B cell (primary cell): Measurements from ENCODE around the gene CLDN24. TPM values are rescaled to one million over a fixed set of nuclear protein-coding genes. Genes with fewer than 3 reads are reported as not detected.
"Not testable (repeated sequence)": the region's sequence is repeated elsewhere in the genome, so short reads cannot be mapped to it uniquely, and the experiment has no call there.

Experiments used
- ATAC-seq: fragments of 200-7000 bp; cut with Tn5 transposase; one replicate; pipeline ENCODE4 v1.10.0; 2021; ENCODE audit warnings: low read depth, mild to moderate bottlenecking, moderate number of reproducible peaks, moderate library complexity
- CTCF ChIA-PET: fragments of 350-600 bp; sonication (Branson Sonifier 250); formaldehyde crosslinking; loops from one replicate; lab custom pipeline; 2021; ENCODE audit warnings: antibody characterized with exemption, inconsistent platforms; lab: Charles Lee
- POLR2A ChIA-PET: fragments of 350-600 bp; sonication (Branson Sonifier 250); formaldehyde crosslinking; loops from one replicate; lab custom pipeline; 2021; ENCODE audit warnings: antibody characterized with exemption; lab: Charles Lee
- DNase-seq: peaks from one replicate; pipeline ENCODE4 v3.0.0; 2013
- H2AFZ ChIP-seq: 2 replicates; pipeline ENCODE4 v1.6.1; 2012; ENCODE audit warnings: mild to moderate bottlenecking, low read depth, low read length; ENCODE audit not compliant: insufficient read depth, poor library complexity, severe bottlenecking
- H3K27ac ChIP-seq, 2 donors: 1 replicate in 1 of 2; 2 replicates in 1 of 2; pipeline ENCODE4 v1.5.1; 2012 to 2013; ENCODE audit warnings: low read length in 2 of 2, mild to moderate bottlenecking in 2 of 2, moderate library complexity in 1 of 2
- H3K27me3 ChIP-seq, 4 experiments: fragments of 200-600 bp in 1 of 4; sonication (generic) in 1 of 4; replicated peaks in 1 of 4; 1 replicate in 2 of 4; 2 replicates in 2 of 4; pipeline versions ENCODE4 v1.6.1 to v1.7.0; 2013 to 2016; ENCODE audit warnings: low read length in 3 of 4, mild to moderate bottlenecking in 2 of 4, mixed read lengths in 1 of 4, moderate library complexity in 1 of 4; ENCODE audit not compliant: insufficient read depth in 4 of 4, control insufficient read depth in 3 of 4; ENCODE audit errors: control extremely low read depth in 1 of 4
- H3K36me3 ChIP-seq, 2 experiments: replicated peaks in 1 of 2; 1 replicate in 1 of 2; 2 replicates in 1 of 2; pipeline versions ENCODE4 v1.6.1 to v1.7.1; 2013; ENCODE audit warnings: low read length in 1 of 2; ENCODE audit not compliant: insufficient read depth in 2 of 2, control insufficient read depth in 1 of 2; ENCODE audit errors: control extremely low read depth in 1 of 2, extremely low read depth in 1 of 2
- H3K4me1 ChIP-seq, 2 donors: fragments of 200-600 bp in 1 of 2; sonication (generic) in 1 of 2; 1 replicate in 1 of 2; 2 replicates in 1 of 2; pipeline versions ENCODE4 v1.5.1 to v1.6.1; 2013 to 2017; ENCODE audit warnings: low read length in 2 of 2; ENCODE audit not compliant: control insufficient read depth in 2 of 2, insufficient read depth in 2 of 2
- H3K4me2 ChIP-seq: replicated peaks from 2 replicates; pipeline ENCODE3; 2012; ENCODE audit warnings: mild to moderate bottlenecking, low read depth, low read length; ENCODE audit not compliant: poor library complexity, severe bottlenecking
- H3K4me3 ChIP-seq, 5 experiments: fragments of 200-600 bp in 1 of 5; sonication (generic) in 1 of 5; 1 replicate in 3 of 5; 2 replicates in 2 of 5; pipeline versions ENCODE4 v1.5.1 to v1.7.0; 2011 to 2016; ENCODE audit warnings: low read length in 4 of 5, mild to moderate bottlenecking in 4 of 5, low read depth in 2 of 5, control low read depth in 1 of 5, moderate library complexity in 1 of 5; ENCODE audit not compliant: insufficient read depth in 1 of 5; ENCODE audit errors: control extremely low read depth in 1 of 5, extremely low read depth in 1 of 5
- H3K79me2 ChIP-seq: fragments of 200-600 bp; sonication (generic); one replicate; pipeline ENCODE4 v1.6.0; 2016; ENCODE audit warnings: low read length; ENCODE audit not compliant: control insufficient read depth, insufficient read depth
- H3K9ac ChIP-seq: fragments of 200-600 bp; sonication (generic); 2 replicates; pipeline ENCODE4 v1.6.1; 2017; ENCODE audit warnings: mild to moderate bottlenecking, low read length, moderate library complexity
- H3K9me3 ChIP-seq, 3 donors: one replicate each; pipeline versions ENCODE4 v1.6.1 to v1.7.1; 2013; ENCODE audit warnings: low read length in 2 of 3; ENCODE audit not compliant: control insufficient read depth in 2 of 3, insufficient read depth in 1 of 3; ENCODE audit errors: control extremely low read depth in 1 of 3
- H4K20me1 ChIP-seq: 2 replicates; pipeline ENCODE4 v1.6.0; 2012; ENCODE audit warnings: mild to moderate bottlenecking, low read length; ENCODE audit not compliant: insufficient read depth, control insufficient read depth, poor library complexity, severe bottlenecking
- H3K27ac Mint-ChIP-seq: one replicate; pipeline ENCODE4 v1.8.0; 2021; ENCODE audit warnings: mixed read lengths
- H3K27me3 Mint-ChIP-seq: one replicate; pipeline ENCODE4 v1.8.0; 2021; ENCODE audit warnings: mixed read lengths
- H3K4me1 Mint-ChIP-seq: one replicate; pipeline ENCODE4 v1.8.0; 2021; ENCODE audit warnings: mixed read lengths
- H3K4me3 Mint-ChIP-seq: one replicate; pipeline ENCODE4 v1.8.0; 2021; ENCODE audit warnings: mixed read lengths
- H3K9me3 Mint-ChIP-seq: one replicate; pipeline ENCODE4 v1.8.0; 2022; ENCODE audit warnings: mixed read lengths; ENCODE audit not compliant: insufficient read depth
- EZH2 ChIP-seq: IDR thresholded peaks from 2 replicates; pipeline ENCODE4 v1.6.1; 2012; ENCODE audit warnings: borderline replicate concordance, low read depth, mild to moderate bottlenecking, moderate library complexity, low read length; ENCODE audit not compliant: insufficient read depth, poor library complexity, severe bottlenecking
- WGBS: methylation state at CpG from one replicate; pipeline ENCODE4 v1.1.5; 2013; ENCODE audit warnings: missing lambda C conversion rate; ENCODE audit not compliant: insufficient coverage; 5-methylcytosine and 5-hydroxymethylcytosine counted together
- intact Hi-C: fragments of 100-400 bp; cut with micrococcal nuclease; formaldehyde crosslinking; loops from one replicate; pipeline ENCODE4 v1.10.0; 2022
- polyA plus RNA-seq: library from polyadenylated mRNA; depleted of rRNA; stranded (reverse); fragments of >200 nt; gene quantifications from 2 replicates; pipeline ENCODE4 v1.2.3, GENCODE V29; 2012
- total RNA-seq, 2 donors: library from RNA; stranded (reverse); fragments of 120-200 nt in 1 of 2; gene quantifications; 1 replicate in 1 of 2; 2 replicates in 1 of 2; pipeline versions ENCODE4 v1.2.3 to v1.2.4, GENCODE V29; 2013 to 2022
- TF ChIP-seq, protein P1 (sequence below): fragments of 200-600 bp; IDR thresholded peaks from one replicate; pipeline ENCODE4 v1.8.0; 2022; ENCODE audit warnings: antibody characterized with exemption, mild to moderate bottlenecking

Gene CLDN24
- total and polyA plus RNA-seq, 2 donors (not counting 1 experiment from before 2014, with no cell fraction given): not detected

DNA sequence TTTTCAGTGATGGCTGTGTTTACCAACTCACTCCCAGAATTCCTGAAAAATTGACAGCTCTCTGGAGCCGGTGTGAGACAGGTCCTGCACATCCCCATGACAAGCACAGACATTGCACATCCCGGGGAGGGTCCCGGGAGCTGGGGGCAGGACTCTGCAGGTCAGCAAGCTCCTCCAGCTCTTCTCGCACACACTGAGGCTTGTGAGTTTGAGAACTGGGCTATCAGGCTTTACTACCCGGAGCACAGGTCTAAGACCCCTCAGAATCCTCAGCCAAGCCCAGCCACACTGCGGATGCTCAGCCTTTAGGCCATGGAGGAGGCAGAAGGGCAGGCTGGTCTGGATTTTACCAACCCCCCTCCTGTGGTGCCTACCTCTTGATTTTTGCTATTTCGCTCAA lies 5.6 kb upstream of the CLDN24 start:
- Mint-ChIP-seq H3K4me1 (no peaks in the 10 kb centered on the region), H3K27me3 (peaks cover 1% of the 10 kb centered on the region), H3K27ac (no peak overlapping the region), H3K9me3 (no peaks in the 10 kb centered on the region), H3K4me3 (no peak overlapping the region)
- Histone ChIP-seq H3K27ac (no peak overlapping the region), H3K9me3 (peaks cover 0 to 3% (median 0%) of the 10 kb centered on the region in 3 donors), H3K9ac (no peak overlapping the region), H3K4me1 (no peaks in the 10 kb centered on the region), H4K20me1 (no peaks in the 10 kb centered on the region), H3K36me3 (no peaks in the 10 kb centered on the region), H3K4me2 (no peak overlapping the region), H3K79me2 (no peaks in the 10 kb centered on the region), H3K27me3 (peaks cover 0 to under 1% (median 0%) of the 10 kb centered on the region in 4 experiments), H3K4me3 (no peak overlapping the region), H2AFZ (no peak overlapping the region)
- ChIA-PET POLR2A (no interaction called here), CTCF (no interaction called here)
- TF ChIP-seq, protein P1, sequence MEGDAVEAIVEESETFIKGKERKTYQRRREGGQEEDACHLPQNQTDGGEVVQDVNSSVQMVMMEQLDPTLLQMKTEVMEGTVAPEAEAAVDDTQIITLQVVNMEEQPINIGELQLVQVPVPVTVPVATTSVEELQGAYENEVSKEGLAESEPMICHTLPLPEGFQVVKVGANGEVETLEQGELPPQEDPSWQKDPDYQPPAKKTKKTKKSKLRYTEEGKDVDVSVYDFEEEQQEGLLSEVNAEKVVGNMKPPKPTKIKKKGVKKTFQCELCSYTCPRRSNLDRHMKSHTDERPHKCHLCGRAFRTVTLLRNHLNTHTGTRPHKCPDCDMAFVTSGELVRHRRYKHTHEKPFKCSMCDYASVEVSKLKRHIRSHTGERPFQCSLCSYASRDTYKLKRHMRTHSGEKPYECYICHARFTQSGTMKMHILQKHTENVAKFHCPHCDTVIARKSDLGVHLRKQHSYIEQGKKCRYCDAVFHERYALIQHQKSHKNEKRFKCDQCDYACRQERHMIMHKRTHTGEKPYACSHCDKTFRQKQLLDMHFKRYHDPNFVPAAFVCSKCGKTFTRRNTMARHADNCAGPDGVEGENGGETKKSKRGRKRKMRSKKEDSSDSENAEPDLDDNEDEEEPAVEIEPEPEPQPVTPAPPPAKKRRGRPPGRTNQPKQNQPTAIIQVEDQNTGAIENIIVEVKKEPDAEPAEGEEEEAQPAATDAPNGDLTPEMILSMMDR: no peak
- no peak for TF ChIP-seq EZH2
- WGBS: 87% methylated on average over 6 of the region's 7 CpGs
- intact Hi-C loops: no loop called here
- ATAC-seq: no peak
- no peak for DNase-seq

DNA sequence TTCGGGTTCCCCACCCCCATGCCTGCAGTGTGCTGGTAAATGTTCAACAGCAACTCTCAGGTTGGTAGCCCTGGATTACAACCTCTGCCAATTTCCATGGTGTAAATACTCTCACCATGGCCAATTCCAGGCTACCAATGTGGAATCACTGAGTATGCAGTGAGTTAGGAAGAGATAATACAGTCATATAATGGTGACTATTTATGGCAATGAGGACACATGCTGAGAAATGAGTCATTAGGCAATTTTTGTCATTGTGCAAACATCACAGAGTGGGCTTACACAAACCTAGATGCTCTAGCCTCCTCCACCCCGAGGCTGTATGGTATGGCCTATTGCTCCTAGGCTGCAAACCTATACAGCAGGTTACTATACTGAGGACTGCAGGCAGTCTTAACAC lies 4.6 kb upstream of the CLDN24 start:
- no peaks in the 10 kb centered on the region for H4K20me1 ChIP-seq
- H3K27ac Mint-ChIP-seq: no peak overlapping the region
- no peak for TF ChIP-seq EZH2
- TF ChIP-seq, protein P1: no peak
- H3K9me3 Mint-ChIP-seq: no peaks in the 10 kb centered on the region
- H3K27ac ChIP-seq: no peak overlapping the region
- H3K4me1 ChIP-seq: no peaks in the 10 kb centered on the region
- ATAC-seq (no peak), DNase-seq (no peak)
- no peaks in the 10 kb centered on the region for H3K79me2 ChIP-seq
- no peak overlapping the region for H3K4me3 ChIP-seq
- intact Hi-C loops: no loop called here
- no peaks in the 10 kb centered on the region for H3K4me1 Mint-ChIP-seq
- H3K27me3 Mint-ChIP-seq: no peaks in the 10 kb centered on the region
- H3K27me3 ChIP-seq: no peaks in the 10 kb centered on the region
- H3K4me2 ChIP-seq: no peak overlapping the region
- no peak overlapping the region for H3K9ac ChIP-seq
- H3K9me3 ChIP-seq: peaks cover 0 to 3% (median 0%) of the 10 kb centered on the region in 3 donors
- CTCF ChIA-PET: no interaction called here
- no peak overlapping the region for H2AFZ ChIP-seq
- H3K36me3 ChIP-seq: no peaks in the 10 kb centered on the region
- no peak overlapping the region for H3K4me3 Mint-ChIP-seq
- 70% methylated on average over 2 of the region's 2 CpGs for WGBS
- POLR2A ChIA-PET: no interaction called here

DNA sequence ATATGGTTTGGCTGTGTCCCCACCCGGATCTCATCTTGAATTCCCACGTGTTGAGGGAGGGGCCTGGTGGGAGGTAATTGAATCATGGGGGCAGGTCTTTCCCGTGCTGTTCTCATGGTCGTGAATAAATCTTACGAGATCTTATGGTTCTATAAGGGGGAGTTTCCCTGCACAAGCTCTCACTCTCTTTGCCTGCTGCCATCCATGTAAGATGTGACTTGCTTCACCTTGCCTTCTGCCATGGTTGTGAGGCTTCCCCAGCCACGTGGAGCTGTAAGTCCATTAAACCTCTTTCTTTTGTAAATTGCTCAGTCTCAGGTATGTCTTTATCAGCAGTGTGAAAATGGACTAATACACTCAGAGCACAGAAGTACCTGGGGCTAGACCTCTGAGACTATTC lies 4.2 kb upstream of the CLDN24 start:
- CTCF ChIA-PET, H3K27me3 ChIP-seq, H3K27me3 Mint-ChIP-seq, H3K27ac Mint-ChIP-seq, ATAC-seq, H3K9me3 ChIP-seq, H3K4me1 Mint-ChIP-seq, H3K4me1 ChIP-seq, H3K4me2 ChIP-seq, DNase-seq, H3K79me2 ChIP-seq, H2AFZ ChIP-seq, intact Hi-C loops, H3K27ac ChIP-seq, H4K20me1 ChIP-seq, POLR2A ChIA-PET, H3K4me3 Mint-ChIP-seq, H3K36me3 ChIP-seq, H3K9me3 Mint-ChIP-seq, H3K4me3 ChIP-seq, H3K9ac ChIP-seq: not testable (repeated sequence)
- WGBS: 79% methylated on average over 4 of the region's 6 CpGs
